Endothelial cell of umbilical vein (primary cell): ENCODE measurements around the gene ZMPSTE24. TPM values are rescaled to one million over a fixed set of nuclear protein-coding genes. Genes with fewer than 3 reads are reported as not detected.

Experiments
- BruUV-seq: library from RNA; stranded (reverse); fragments of 400-500 nt; replicated peaks from 2 replicates; lab custom pipeline; 2021; lab: Mats Ljungman, UMichigan
- CTCF ChIA-PET: fragments of 300-600, 350-600 bp; sonication (Branson Sonifier 250); formaldehyde crosslinking; loops from one replicate; lab custom pipeline; 2021; ENCODE audit warnings: antibody characterized with exemption, inconsistent platforms; lab: Charles Lee
- POLR2A ChIA-PET: fragments of 300-600, 350-600 bp; sonication (Branson Sonifier 250); formaldehyde crosslinking; loops from one replicate; lab custom pipeline; 2021; ENCODE audit warnings: antibody characterized with exemption, inconsistent platforms; lab: Charles Lee
- DNase-seq: peaks from one replicate; pipeline ENCODE4 v3.0.0-alpha.2; 2011; ENCODE audit warnings: low read depth, low spot score
- FAIRE-seq: peaks from 2 replicates; lab custom pipeline; 2011; peaks lifted over from hg19 to GRCh38; lab: Jason Lieb, UNC
- H2AFZ ChIP-seq: 2 replicates; pipeline ENCODE4 v1.6.0; 2012; ENCODE audit warnings: low read depth, low read length, control low read depth, inconsistent platforms
- H3K27ac ChIP-seq: 2 replicates; pipeline ENCODE4 v1.5.1; 2011; ENCODE audit warnings: low read depth, mild to moderate bottlenecking, control low read depth, low read length, moderate library complexity; ENCODE audit not compliant: insufficient read depth
- H3K27me3 ChIP-seq, 2 experiments: 2 replicates each; pipeline versions ENCODE4 v1.6.0 to v1.6.1; 2011; ENCODE audit warnings: low read length in 2 of 2, mixed read lengths in 1 of 2; ENCODE audit not compliant: control insufficient read depth in 2 of 2, insufficient read depth in 2 of 2
- H3K36me3 ChIP-seq, 2 experiments: 2 replicates in 1 of 2; 3 replicates in 1 of 2; pipeline ENCODE4 v1.5.1; 2011; ENCODE audit warnings: low read length in 2 of 2, mild to moderate bottlenecking in 1 of 2, moderate library complexity in 1 of 2; ENCODE audit not compliant: control insufficient read depth in 2 of 2, insufficient read depth in 2 of 2; ENCODE audit errors: extremely low read depth in 1 of 2
- H3K4me1 ChIP-seq: 3 replicates; pipeline ENCODE4 v1.5.1; 2011; ENCODE audit warnings: mild to moderate bottlenecking, low read length; ENCODE audit not compliant: control insufficient read depth, insufficient read depth; ENCODE audit errors: extremely low read depth
- H3K4me2 ChIP-seq: 2 replicates; pipeline ENCODE4 v1.6.1; 2011; ENCODE audit warnings: low read length, control low read depth, mixed read lengths; ENCODE audit not compliant: insufficient read depth
- H3K4me3 ChIP-seq, 3 experiments: fragments of 200-600 bp in 1 of 3; sonication (generic), shearing (Covaris generic) in 1 of 3; replicated peaks in 1 of 3; 2 replicates each; pipeline ENCODE4 v1.5.1; 2011 to 2016; ENCODE audit warnings: control low read depth in 3 of 3, low read length in 3 of 3, mild to moderate bottlenecking in 2 of 3, inconsistent platforms in 1 of 3, low read depth in 1 of 3, moderate library complexity in 1 of 3; ENCODE audit not compliant: insufficient read depth in 1 of 3
- H3K79me2 ChIP-seq: 2 replicates; pipeline ENCODE4 v1.6.0; 2012; ENCODE audit warnings: low read length, inconsistent platforms; ENCODE audit not compliant: control insufficient read depth, insufficient read depth
- H3K9ac ChIP-seq: replicated peaks from 2 replicates; pipeline ENCODE3; 2011; ENCODE audit warnings: low read length, control low read depth; ENCODE audit not compliant: insufficient read depth; ENCODE audit errors: extremely low read depth
- H3K9me1 ChIP-seq: replicated peaks from 3 replicates; pipeline ENCODE4 v1.6.0; 2011; ENCODE audit warnings: mild to moderate bottlenecking, low read length; ENCODE audit not compliant: control insufficient read depth, insufficient read depth; ENCODE audit errors: extremely low read depth
- H3K9me3 ChIP-seq: replicated peaks from 2 replicates; pipeline ENCODE4 v1.5.1; 2012; ENCODE audit warnings: low read length, inconsistent platforms; ENCODE audit not compliant: control insufficient read depth, insufficient read depth
- H4K20me1 ChIP-seq: replicated peaks from 2 replicates; pipeline ENCODE3; 2011; ENCODE audit warnings: mild to moderate bottlenecking, low read length; ENCODE audit not compliant: control insufficient read depth, insufficient read depth; ENCODE audit errors: extremely low read depth
- CTCF ChIP-seq, 2 donors: IDR thresholded peaks; 1 replicate in 1 of 2; 2 replicates in 1 of 2; pipeline ENCODE4 v1.5.1; 2011; ENCODE audit warnings: low read length in 2 of 2, mild to moderate bottlenecking in 2 of 2, moderate library complexity in 2 of 2, control low read depth in 1 of 2, inconsistent platforms in 1 of 2, low read depth in 1 of 2; ENCODE audit not compliant: insufficient read depth in 1 of 2; ENCODE audit errors: extremely low read depth in 1 of 2
- EZH2 ChIP-seq: IDR thresholded peaks from 2 replicates; pipeline ENCODE4 v1.6.1; 2012; ENCODE audit warnings: borderline replicate concordance, low read depth, mild to moderate bottlenecking, moderate library complexity, low read length, inconsistent platforms; ENCODE audit not compliant: severe bottlenecking
- FOS ChIP-seq: IDR thresholded peaks from 2 replicates; pipeline ENCODE4 v1.6.1; 2011; ENCODE audit warnings: mild to moderate bottlenecking, low read length, moderate library complexity, borderline replicate concordance; ENCODE audit not compliant: insufficient read depth
- GATA2 ChIP-seq: IDR thresholded peaks from 2 replicates; pipeline ENCODE4 v1.7.0; 2011; ENCODE audit warnings: low read depth, mild to moderate bottlenecking, moderate library complexity, mixed read lengths, low read length; ENCODE audit not compliant: insufficient read length, insufficient read depth
- JUN ChIP-seq: IDR thresholded peaks from 2 replicates; pipeline ENCODE4 v1.6.1; 2011; ENCODE audit warnings: borderline replicate concordance, low read depth; ENCODE audit not compliant: insufficient read length, insufficient read depth
- MAX ChIP-seq: IDR thresholded peaks from 2 replicates; pipeline ENCODE4 v1.6.1; 2011; ENCODE audit not compliant: insufficient read depth, insufficient read length
- MYC ChIP-seq: IDR thresholded peaks from one replicate; pipeline ENCODE4 v1.6.1; 2011; ENCODE audit warnings: mild to moderate bottlenecking, low read depth, low read length
- POLR2AphosphoS5 ChIP-seq: IDR thresholded peaks from 2 replicates; pipeline ENCODE4 v1.6.1; 2012; ENCODE audit warnings: low read depth, mild to moderate bottlenecking, control low read depth, low read length, moderate library complexity; ENCODE audit not compliant: insufficient read depth
- dilution Hi-C: fragments of 300-500 bp; cut with MboI; formaldehyde crosslinking; loops from one replicate; pipeline ENCODE4 v1.15.0; 2019; ENCODE audit warnings: low sequenced_read_pairs; ENCODE audit not compliant: extremely low pct_ligation_motif_present
- intact Hi-C: fragments of 100-400 bp; cut with micrococcal nuclease; formaldehyde crosslinking; loops from one replicate; pipeline ENCODE4 v1.10.0; 2022
- polyA plus RNA-seq, 4 experiments: library from polyadenylated mRNA; depleted of rRNA in 3 of 4; stranded (reverse) in 3 of 4; unstranded in 1 of 4; fragments of >200 nt; gene quantifications; 2 replicates each; pipeline versions ENCODE4 v1.2.1 to v1.2.3, GENCODE V29; 2011 to 2012; ENCODE audit warnings: missing spikeins in 1 of 4
- total RNA-seq: library from RNA; stranded (reverse); gene quantifications from 2 replicates; pipeline ENCODE4 v1.2.3, GENCODE V29; 2021

ZMPSTE24 gene
- total and polyA plus RNA-seq, 2 donors (not counting 3 experiments of a cell fraction or from before 2014, with no cell fraction given) = 16.9 to 44.7 TPM

GRCh38 chr1:40309374-40310128 is 51.5 kb downstream of the ZMPSTE24 start:
- Histone ChIP-seq H3K79me2 (no peaks in the 10 kb centered on the region), H3K9ac (no peak overlapping the region), H3K4me2 (no peak overlapping the region), H3K9me3 (no peaks in the 10 kb centered on the region), H3K4me1 (no peaks in the 10 kb centered on the region), H3K27ac (no peak overlapping the region), H4K20me1 (no peaks in the 10 kb centered on the region), H3K27me3 (no peaks in the 10 kb centered on the region), H2AFZ (no peak overlapping the region), H3K4me3 (no peak overlapping the region), H3K9me1 (no peaks in the 10 kb centered on the region), H3K36me3 (no peaks in the 10 kb centered on the region)
- no peak for TF ChIP-seq POLR2AphosphoS5
- no peak for TF ChIP-seq MAX
- TF ChIP-seq FOS = no peak
- TF ChIP-seq MYC = no peak
- TF ChIP-seq GATA2 = no peak
- TF ChIP-seq EZH2 = no peak
- no peak for TF ChIP-seq JUN
- no peak for TF ChIP-seq CTCF (IDR thresholded peaks at IDR 0.05; ENCODE audit: extremely low read depth in 1 of 2, insufficient read depth in 1 of 2, low read depth in 1 of 2, low read length in 2 of 2)
- dilution Hi-C loops (no loop called here), intact Hi-C loops (no loop called here)
- FAIRE-seq = no peak
- DNase-seq = no peak
- POLR2A ChIA-PET = no interaction called here
- no TSS peak for BruUV-seq
- CTCF ChIA-PET = interaction anchor here (1.2 to 2.4 kb wide), 3 partner anchors 29 to 166 kb away, joined by 3 to 9 read pairs (median 4); no protein-coding TSS in a partner anchor
